Uterus (tissue), 4 donors: Measurements from ENCODE around the gene CA10. TPM values are rescaled to one million over a fixed set of nuclear protein-coding genes. Genes with fewer than 3 reads are reported as not detected.

ENCODE experiments used
- DNase-seq, 2 donors: peaks; one replicate each; pipeline ENCODE4 v3.0.0-alpha.2; 2019 to 2020
- H3K27ac ChIP-seq, 2 donors: fragments of 200-600 bp; sonication (generic); 1 replicate in 1 of 2; 2 replicates in 1 of 2; pipeline ENCODE4 v1.5.1; 2016 to 2018
- H3K27me3 ChIP-seq, 2 donors: fragments of 200-600 bp; sonication (generic); one replicate each; pipeline ENCODE4 v1.5.1; 2018 to 2019; ENCODE audit warnings: control low read depth in 1 of 2
- H3K36me3 ChIP-seq, 2 donors: fragments of 200-600 bp; sonication (generic); one replicate each; pipeline ENCODE4 v1.5.1; 2019; ENCODE audit warnings: control low read depth in 1 of 2
- H3K4me1 ChIP-seq, 2 donors: fragments of 200-600 bp; sonication (generic); one replicate each; pipeline ENCODE4 v1.5.1; 2018 to 2019; ENCODE audit warnings: control low read depth in 1 of 2
- H3K4me3 ChIP-seq, 2 donors: fragments of 200-600 bp; sonication (generic); 1 replicate in 1 of 2; 2 replicates in 1 of 2; pipeline ENCODE4 v1.5.1; 2018 to 2019; ENCODE audit warnings: mild to moderate bottlenecking in 1 of 2
- H3K9me3 ChIP-seq, 2 donors: fragments of 200-600 bp; sonication (generic); one replicate each; pipeline ENCODE4 v1.5.1; 2019; ENCODE audit warnings: control low read depth in 1 of 2
- POLR2A ChIP-seq, 2 donors: fragments of 450-650 bp; IDR thresholded peaks; one replicate each; pipeline ENCODE4 v1.6.1; 2016; ENCODE audit warnings: antibody characterized with exemption in 2 of 2, mild to moderate bottlenecking in 1 of 2, moderate library complexity in 1 of 2
- intact Hi-C: fragments of 100-400 bp; cut with DNase I; formaldehyde crosslinking; loops from one replicate; pipeline ENCODE4 v1.15.1; 2023; ENCODE audit warnings: low total_unique reads
- total RNA-seq, 4 donors: library from RNA; depleted of rRNA in 3 of 4; stranded (reverse); fragments of >200 nt in 3 of 4; gene quantifications; one replicate each; pipeline versions ENCODE4 v1.1.0 to v1.2.4, GENCODE V29; 2014 to 2023
- TF ChIP-seq, protein P1 (sequence below), 4 experiments: fragments of 200-600 bp in 2 of 4; fragments of 450-650 bp in 2 of 4; sonication (generic) in 2 of 4; IDR thresholded peaks; one replicate each; pipeline ENCODE4 v1.5.1; 2016 to 2019; ENCODE audit warnings: antibody characterized with exemption in 4 of 4, mild to moderate bottlenecking in 2 of 4, moderate library complexity in 1 of 4
- donor health status: DM: yes; HTN: yes; CAD: no.

The CA10 gene
- total RNA-seq, 4 donors from 2014 or later, result 5.3 TPM; not detected in 3

DNA sequence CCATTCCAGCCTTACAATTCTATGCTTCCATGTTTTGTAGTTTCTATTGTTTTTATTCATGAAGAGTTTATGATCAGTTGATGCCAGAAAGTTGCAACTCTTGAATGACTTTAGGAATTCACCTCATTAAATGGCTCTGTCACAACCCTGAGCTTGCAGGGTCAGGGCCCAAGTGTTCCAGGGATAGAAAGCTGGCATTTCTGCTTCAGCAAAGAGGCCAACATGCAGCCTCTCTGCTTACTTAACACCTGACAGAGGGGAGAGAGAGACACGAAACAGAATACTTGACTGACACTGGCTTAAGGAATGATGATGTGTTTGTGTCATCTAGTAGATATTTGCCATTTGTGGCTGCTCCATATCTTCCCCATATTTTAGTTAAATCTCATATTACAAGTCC, 328.1 kb downstream of the CA10 start:
- Histone ChIP-seq H3K27me3 (no peaks in the 10 kb centered on the region), H3K27ac (no peak overlapping the region), H3K36me3 (no peaks in the 10 kb centered on the region), H3K9me3 (no peaks in the 10 kb centered on the region), H3K4me3 (no peak overlapping the region), H3K4me1 (no peaks in the 10 kb centered on the region)
- no peak for DNase-seq
- TF ChIP-seq POLR2A (IDR thresholded peaks at IDR 0.05), result no peak
- TF ChIP-seq, protein P1, sequence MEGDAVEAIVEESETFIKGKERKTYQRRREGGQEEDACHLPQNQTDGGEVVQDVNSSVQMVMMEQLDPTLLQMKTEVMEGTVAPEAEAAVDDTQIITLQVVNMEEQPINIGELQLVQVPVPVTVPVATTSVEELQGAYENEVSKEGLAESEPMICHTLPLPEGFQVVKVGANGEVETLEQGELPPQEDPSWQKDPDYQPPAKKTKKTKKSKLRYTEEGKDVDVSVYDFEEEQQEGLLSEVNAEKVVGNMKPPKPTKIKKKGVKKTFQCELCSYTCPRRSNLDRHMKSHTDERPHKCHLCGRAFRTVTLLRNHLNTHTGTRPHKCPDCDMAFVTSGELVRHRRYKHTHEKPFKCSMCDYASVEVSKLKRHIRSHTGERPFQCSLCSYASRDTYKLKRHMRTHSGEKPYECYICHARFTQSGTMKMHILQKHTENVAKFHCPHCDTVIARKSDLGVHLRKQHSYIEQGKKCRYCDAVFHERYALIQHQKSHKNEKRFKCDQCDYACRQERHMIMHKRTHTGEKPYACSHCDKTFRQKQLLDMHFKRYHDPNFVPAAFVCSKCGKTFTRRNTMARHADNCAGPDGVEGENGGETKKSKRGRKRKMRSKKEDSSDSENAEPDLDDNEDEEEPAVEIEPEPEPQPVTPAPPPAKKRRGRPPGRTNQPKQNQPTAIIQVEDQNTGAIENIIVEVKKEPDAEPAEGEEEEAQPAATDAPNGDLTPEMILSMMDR (IDR thresholded peaks at IDR 0.05), result no peak
- intact Hi-C loops, result no loop called here

DNA sequence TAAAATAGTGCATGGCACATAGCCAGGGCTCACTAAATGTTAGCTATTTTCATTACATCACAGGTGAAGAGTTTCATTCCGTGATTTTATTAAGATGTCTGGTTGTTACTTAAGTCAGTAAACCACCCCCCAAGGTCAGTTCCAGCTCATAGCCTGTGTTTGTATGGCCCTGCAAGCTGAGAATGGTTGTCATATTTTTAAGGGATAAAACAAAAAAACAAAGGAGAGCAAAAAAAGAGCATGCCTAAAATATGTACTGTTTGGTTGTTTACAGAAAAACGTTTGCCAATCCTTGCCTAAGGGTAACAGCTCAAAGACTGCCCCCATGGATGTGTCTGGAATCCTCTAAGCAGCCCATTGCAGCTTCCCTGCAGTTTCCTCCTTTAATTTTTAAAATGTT, 329.6 kb downstream of the CA10 start:
- Histone ChIP-seq H3K4me3 (no peak overlapping the region), H3K4me1 (no peaks in the 10 kb centered on the region), H3K27ac (no peak overlapping the region), H3K36me3 (no peaks in the 10 kb centered on the region), H3K9me3 (no peaks in the 10 kb centered on the region), H3K27me3 (no peaks in the 10 kb centered on the region)
- no peak for DNase-seq
- TF ChIP-seq, protein P1 (IDR thresholded peaks at IDR 0.05), result no peak
- TF ChIP-seq POLR2A (IDR thresholded peaks at IDR 0.05), result no peak
- intact Hi-C loops, result no loop called here

DNA sequence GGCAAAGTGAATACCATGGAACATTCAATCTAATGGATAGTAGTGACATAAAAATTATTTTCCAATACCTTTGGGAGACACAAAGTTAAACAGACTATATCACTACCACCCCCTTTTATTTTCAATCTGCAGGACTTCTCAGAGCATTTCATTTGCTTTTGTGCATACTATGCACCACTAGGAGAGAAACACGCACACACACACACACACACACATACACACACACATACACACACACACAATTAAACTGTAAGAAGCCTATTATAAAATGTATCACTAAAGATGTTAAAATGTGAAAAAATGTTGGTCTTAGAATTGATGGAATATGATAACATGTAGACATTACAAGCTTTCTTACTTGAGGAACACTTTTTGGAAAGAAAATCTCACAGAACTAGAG, 331.4 kb downstream of the CA10 start:
- Histone ChIP-seq H3K36me3 (no peaks in the 10 kb centered on the region), H3K9me3 (no peaks in the 10 kb centered on the region), H3K27ac (no peak overlapping the region), H3K27me3 (no peaks in the 10 kb centered on the region), H3K4me1 (no peaks in the 10 kb centered on the region), H3K4me3 (no peak overlapping the region)
- intact Hi-C loops, result no loop called here
- no peak for DNase-seq
- TF ChIP-seq, protein P1 (IDR thresholded peaks at IDR 0.05), result no peak
- TF ChIP-seq POLR2A (IDR thresholded peaks at IDR 0.05), result no peak

DNA sequence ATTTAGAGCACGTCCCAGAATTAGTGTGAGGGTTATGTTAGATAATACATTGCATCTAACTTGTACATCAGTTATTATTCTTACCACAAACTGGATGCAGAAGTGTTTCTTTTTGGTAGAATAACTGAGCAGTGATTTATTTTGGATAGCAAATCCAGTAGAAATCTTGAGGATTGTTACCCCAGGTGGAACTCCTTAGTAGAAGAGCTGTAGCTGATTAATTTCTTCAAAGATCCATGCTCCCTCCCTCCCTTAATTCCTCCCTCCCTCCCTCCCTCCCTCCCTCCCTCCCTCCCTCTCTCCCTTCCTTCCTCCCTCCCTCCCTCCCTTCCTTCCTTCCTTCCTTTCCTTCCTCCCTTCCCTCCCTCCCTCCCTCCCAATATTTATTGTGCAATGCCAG, 337.7 kb downstream of the CA10 start:
- intact Hi-C loops, result no loop called here
- Histone ChIP-seq H3K36me3 (no peaks in the 10 kb centered on the region), H3K4me1 (no peaks in the 10 kb centered on the region), H3K27ac (no peak overlapping the region), H3K27me3 (no peaks in the 10 kb centered on the region), H3K9me3 (no peaks in the 10 kb centered on the region), H3K4me3 (no peak overlapping the region)
- TF ChIP-seq, protein P1 (IDR thresholded peaks at IDR 0.05), result no peak
- no peak for TF ChIP-seq POLR2A (IDR thresholded peaks at IDR 0.05)
- no peak for DNase-seq

DNA sequence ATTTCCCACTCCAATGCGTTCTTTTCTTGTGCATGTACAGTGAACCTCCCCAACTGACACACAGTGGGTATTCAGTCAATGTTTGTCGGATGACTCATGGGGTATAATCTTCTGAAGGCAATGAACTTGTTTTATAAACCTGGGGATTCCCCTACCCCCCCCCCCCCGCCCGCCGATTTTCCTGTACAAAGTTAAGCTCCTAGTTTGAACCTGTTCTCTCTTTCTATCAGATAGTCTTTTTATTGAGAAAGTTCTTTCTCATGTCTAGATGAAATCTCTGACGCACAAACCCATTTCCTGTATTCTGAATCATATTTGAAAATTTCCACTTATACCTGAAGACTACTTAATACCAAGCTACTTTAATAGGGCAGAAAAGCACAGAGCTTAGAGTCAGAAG, 338.3 kb downstream of the CA10 start:
- no peak overlapping the region for H3K4me3 ChIP-seq
- no peak for TF ChIP-seq POLR2A (IDR thresholded peaks at IDR 0.05)
- TF ChIP-seq, protein P1 (IDR thresholded peaks at IDR 0.05), result no peak
- H3K27ac ChIP-seq, result no peak overlapping the region
- DNase-seq, result no peak
- H3K36me3 ChIP-seq, result no peaks in the 10 kb centered on the region
- no peaks in the 10 kb centered on the region for H3K4me1 ChIP-seq
- no peaks in the 10 kb centered on the region for H3K27me3 ChIP-seq
- intact Hi-C loops, result no loop called here
- no peaks in the 10 kb centered on the region for H3K9me3 ChIP-seq
